Measurements from ENCODE around the gene DNM3.

Gene DNM3

GRCh38 chr1:172339842-172340241, 498.5 kb downstream of the DNM3 start (continued):
- TF ChIP-seq PBX3 (CRISPR knock-in tag; IDR thresholded peaks at IDR 0.05) (no peak), ZNF707 (tag by site-specific recombination; IDR thresholded peaks at IDR 0.05) (no peak)

GRCh38 chr1:172340520-172340919, 499.2 kb downstream of the DNM3 start:
- Histone ChIP-seq H3K27ac (ENCODE audit: extremely low read depth, low read depth, low read length) (no peak overlapping the region), H3K9me3 (ENCODE audit: control insufficient read depth, insufficient read depth, low read depth, low read length) (no peaks in the 10 kb centered on the region), H3K4me3 (ENCODE audit: low read depth, low read length) (no peak overlapping the region), H3K36me3 (ENCODE audit: control insufficient read depth in 2 of 2, insufficient read depth in 1 of 2, low read length in 2 of 2) (no peaks in the 10 kb centered on the region), H3K4me1 (ENCODE audit: control insufficient read depth, insufficient read depth, low read length) (0 out of 2 replicates have a peak, but pooled peaks cover 4% of the 10 kb centered on the region)
- TF ChIP-seq ZNF138 (tag by site-specific recombination; IDR thresholded peaks at IDR 0.05; ENCODE audit: borderline replicate concordance) (no peak), ZNF596 (tag by site-specific recombination; IDR thresholded peaks at IDR 0.05) (no peak), HOXD13 (CRISPR knock-in tag; IDR thresholded peaks at IDR 0.05; ENCODE audit: borderline replicate concordance) (no peak), ZNF670 (tag by site-specific recombination; IDR thresholded peaks at IDR 0.05; ENCODE audit: low read depth) (no peak), ZNF580 (tag by site-specific recombination; IDR thresholded peaks at IDR 0.05) (no peak), ZBTB17 (tag by site-specific recombination; IDR thresholded peaks at IDR 0.05) (no peak)
- POLR2A ChIA-PET: interaction anchor here (1.5 kb wide), 1 partner anchor 19 kb away, joined by 3 read pairs; no protein-coding TSS in a partner anchor
- CTCF ChIA-PET: no interaction called here

- H3K4me3 ChIP-seq (ENCODE audit: low read depth, low read length): no peak overlapping the region
- no peak overlapping the region for H3K27ac ChIP-seq (ENCODE audit: extremely low read depth, low read depth, low read length)
- H3K36me3 ChIP-seq (ENCODE audit: control insufficient read depth in 2 of 2, insufficient read depth in 1 of 2, low read length in 2 of 2): no peaks in the 10 kb centered on the region
- no peaks in the 10 kb centered on the region for H3K9me3 ChIP-seq (ENCODE audit: control insufficient read depth, insufficient read depth, low read depth, low read length)
- H3K4me1 ChIP-seq (ENCODE audit: control insufficient read depth, insufficient read depth, low read length): 0 out of 2 replicates have a peak, but pooled peaks cover 4% of the 10 kb centered on the region
- CTCF ChIA-PET: no interaction called here
- TF ChIP-seq ZNF704 (tag by site-specific recombination; IDR thresholded peaks at IDR 0.05): no peak
- TF ChIP-seq ZNF701 (tag by site-specific recombination; IDR thresholded peaks at IDR 0.05): no peak
- no peak for TF ChIP-seq ZNF544 (tag by site-specific recombination; IDR thresholded peaks at IDR 0.05)
- TF ChIP-seq ZSCAN5A (tag by site-specific recombination; IDR thresholded peaks at IDR 0.05): no peak
- no peak for TF ChIP-seq SP3 (tag by site-specific recombination; IDR thresholded peaks at IDR 0.05)
- no peak for TF ChIP-seq ZSCAN4 (tag by site-specific recombination; IDR thresholded peaks at IDR 0.05)
- TF ChIP-seq PRDM10 (tag by site-specific recombination; IDR thresholded peaks at IDR 0.05): no peak
- TF ChIP-seq ZNF157 (tag by site-specific recombination; IDR thresholded peaks at IDR 0.05): no peak
- no peak for TF ChIP-seq ZNF146 (tag by site-specific recombination; IDR thresholded peaks at IDR 0.05)
- TF ChIP-seq ZNF629 (tag by site-specific recombination; IDR thresholded peaks at IDR 0.05): no peak
- POLR2A ChIA-PET: no interaction called here
These were observed 500.4 kb downstream of the DNM3 start for GRCh38 chr1:172341697-172342096.
